NCI-H146 (cell line): ENCODE results near the gene NAA35.
A peak's percentile ranks its signal among the peaks of the same experiment; 100 is the strongest.
"Not testable (repeated sequence)": the region's sequence is repeated elsewhere in the genome, so short reads cannot be mapped to it uniquely, and the experiment has no call there.

ENCODE experiments used
- DNase-seq: peaks from one replicate; lab custom pipeline; 2025; lab: John Stamatoyannopoulos, UW

NAA35 gene

GRCh38 chr9:86034863-86035734 is 94.2 kb downstream of the NAA35 start:
- peak; percentile 54 for DNase-seq

- peak; percentile 84 for DNase-seq
These were observed 95.0 kb downstream of the NAA35 start for GRCh38 chr9:86035827-86036440.

DNA sequence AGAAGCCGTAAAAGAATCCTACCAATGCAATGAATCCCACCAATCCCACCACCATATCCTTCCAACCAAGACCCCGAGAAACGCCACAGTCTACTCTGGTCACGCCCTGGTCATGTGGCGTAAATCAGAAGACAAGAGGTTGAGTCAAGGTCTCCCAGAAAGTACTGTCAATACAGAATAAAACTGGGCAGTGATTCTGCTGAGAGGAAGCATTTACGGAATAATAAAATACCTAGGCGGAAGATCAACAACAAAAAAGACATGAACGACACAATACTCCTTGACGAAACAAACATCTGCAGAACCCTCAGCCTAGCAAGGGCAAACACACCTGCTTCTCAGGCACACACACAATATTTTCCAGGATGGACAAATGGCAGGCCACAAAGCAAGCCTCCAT is 95.6 kb downstream of the NAA35 start:
- peak; percentile 34 for DNase-seq

GRCh38 chr9:86039991-86040860 is 99.3 kb downstream of the NAA35 start:
- DNase-seq: no peak

DNA sequence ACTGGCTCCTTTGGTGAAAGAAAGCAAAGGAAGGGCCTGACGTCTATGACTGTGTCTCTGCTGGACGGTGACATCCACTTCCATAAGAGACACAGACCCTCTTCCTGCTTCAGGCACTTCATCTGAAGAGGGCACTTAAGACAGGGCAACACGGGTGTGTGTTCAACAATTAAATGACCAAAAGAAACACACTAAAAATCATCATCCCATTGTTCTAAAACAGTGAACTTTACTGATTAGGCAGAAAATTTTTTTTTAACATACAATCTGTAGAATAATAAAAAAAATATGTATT is 99.9 kb downstream of the NAA35 start:
- no peak for DNase-seq

- DNase-seq: no peak
These were observed 100.4 kb downstream of the NAA35 start for GRCh38 chr9:86041311-86041741.

DNA sequence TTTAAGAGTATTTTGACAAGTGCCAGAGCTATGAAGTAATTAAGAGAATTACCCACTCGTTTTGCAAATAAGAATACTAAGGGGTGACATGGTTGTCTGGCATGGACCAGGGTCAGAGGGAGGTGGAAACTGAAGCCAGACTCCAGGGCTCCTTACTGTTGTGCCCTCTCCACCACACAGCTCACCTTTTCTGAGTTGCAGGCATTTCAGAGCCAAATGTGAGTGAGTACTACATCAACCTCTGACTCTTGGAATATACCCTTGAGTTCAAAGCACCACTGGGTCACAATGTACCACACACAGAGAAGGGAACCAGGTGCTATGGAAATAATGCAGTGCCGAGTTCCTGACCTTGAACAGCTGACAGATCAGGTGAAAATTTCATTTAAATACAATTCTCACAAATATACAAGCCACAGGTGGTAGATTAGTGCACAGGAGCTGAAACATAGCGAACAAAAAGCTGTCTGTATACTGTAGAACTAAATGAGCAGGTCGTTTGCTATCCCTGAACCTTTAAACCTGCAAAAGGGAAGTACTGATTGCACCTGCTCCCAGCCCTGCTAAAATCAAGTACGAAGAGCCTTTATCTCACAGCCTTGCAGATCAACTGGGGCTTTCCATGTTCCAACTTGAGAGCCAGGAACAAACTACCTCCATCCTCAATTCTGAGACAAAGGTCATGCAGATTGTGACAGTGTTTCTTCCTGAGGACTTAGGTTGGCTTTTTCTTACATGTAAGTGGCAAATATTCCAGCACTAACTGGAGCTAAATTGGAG is 101.4 kb downstream of the NAA35 start:
- DNase-seq: no peak

- no peak for DNase-seq
These were observed 102.6 kb downstream of the NAA35 start for GRCh38 chr9:86043586-86043985.

GRCh38 chr9:86043999-86044398 is 103.1 kb downstream of the NAA35 start:
- no peak for DNase-seq

GRCh38 chr9:86045654-86046053 is 104.7 kb downstream of the NAA35 start:
- no peak for DNase-seq

DNA sequence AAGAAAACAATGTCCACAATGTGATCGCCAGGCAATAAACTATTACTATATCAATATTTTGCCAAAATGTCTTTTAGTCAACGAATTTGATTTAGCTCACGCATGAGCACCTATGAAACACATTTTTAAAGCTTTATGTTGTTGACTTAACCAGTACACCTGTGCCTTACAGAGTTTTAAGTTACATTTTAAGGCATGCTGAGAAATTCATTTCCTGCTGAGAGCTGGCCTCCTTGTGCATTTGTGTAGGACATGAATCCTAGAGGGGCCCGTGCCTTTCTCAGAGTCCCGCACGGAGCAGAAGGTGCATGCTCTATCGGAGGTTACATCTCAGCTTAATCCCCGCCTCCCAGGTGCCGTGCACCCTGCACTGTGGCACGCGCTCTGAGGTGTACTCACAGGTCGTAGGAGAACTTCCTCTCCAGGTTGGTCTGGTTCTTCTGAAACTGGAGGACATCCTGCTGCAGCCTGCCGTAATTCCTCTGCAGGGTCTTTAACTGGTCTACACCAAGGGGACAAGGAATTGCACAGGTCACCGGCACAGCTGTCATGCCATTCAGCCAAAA is 105.2 kb downstream of the NAA35 start:
- DNase-seq: no peak

DNA sequence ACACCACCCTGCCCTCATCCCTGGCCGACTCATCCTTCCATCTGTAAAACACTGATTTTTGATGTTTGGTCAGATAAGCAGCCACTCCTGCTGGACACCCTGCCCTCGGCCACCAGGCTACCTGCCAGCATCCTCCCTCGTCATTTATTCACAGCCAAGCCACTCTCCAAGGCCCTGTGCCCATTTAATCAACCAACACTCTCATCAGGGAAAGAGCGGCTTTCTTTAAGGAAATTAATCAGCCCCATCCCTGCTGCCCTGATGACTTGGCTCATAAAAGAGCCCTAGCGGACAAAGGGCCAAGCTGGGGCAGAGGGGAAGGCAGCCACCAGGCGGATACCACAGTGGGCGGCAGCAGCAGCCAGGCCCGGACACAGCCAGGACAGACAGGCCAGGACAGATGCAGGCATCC is 106.0 kb downstream of the NAA35 start:
- no peak for DNase-seq

- DNase-seq: no peak
These were observed 106.4 kb downstream of the NAA35 start for GRCh38 chr9:86047361-86047760.

DNA sequence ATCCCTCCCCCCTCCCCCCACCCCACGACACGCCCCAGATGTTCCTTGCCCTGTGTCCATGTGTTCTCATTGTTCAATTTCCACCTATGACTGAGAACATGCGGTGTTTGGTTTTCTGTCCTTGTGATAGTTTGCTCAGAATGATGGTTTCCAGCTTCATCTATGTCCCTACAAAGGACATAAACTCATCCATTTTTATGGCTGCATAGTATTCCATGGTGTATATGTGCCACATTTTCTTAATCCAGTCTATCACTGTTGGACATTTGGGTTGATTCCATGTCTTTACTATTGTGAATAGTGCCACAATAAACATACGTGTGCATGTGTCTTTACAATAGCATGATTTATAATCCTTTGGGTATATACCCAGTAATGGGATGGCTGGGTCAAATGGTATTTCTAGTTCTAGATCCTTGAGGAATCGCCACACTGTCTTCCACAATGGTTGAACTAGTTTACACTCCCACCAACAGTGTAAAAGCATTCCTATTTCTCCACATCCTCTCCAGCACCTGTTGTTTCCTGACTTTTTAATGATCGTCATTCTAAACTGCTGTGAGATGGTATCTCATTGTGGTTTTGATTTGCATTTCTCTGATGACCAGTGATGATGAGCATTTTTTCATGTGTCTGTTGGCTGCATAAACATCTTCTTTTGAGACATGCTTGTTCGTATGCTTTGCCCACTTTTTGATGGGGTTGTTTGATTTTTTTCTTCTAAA is 107.2 kb downstream of the NAA35 start:
- not testable (repeated sequence) for DNase-seq

DNA sequence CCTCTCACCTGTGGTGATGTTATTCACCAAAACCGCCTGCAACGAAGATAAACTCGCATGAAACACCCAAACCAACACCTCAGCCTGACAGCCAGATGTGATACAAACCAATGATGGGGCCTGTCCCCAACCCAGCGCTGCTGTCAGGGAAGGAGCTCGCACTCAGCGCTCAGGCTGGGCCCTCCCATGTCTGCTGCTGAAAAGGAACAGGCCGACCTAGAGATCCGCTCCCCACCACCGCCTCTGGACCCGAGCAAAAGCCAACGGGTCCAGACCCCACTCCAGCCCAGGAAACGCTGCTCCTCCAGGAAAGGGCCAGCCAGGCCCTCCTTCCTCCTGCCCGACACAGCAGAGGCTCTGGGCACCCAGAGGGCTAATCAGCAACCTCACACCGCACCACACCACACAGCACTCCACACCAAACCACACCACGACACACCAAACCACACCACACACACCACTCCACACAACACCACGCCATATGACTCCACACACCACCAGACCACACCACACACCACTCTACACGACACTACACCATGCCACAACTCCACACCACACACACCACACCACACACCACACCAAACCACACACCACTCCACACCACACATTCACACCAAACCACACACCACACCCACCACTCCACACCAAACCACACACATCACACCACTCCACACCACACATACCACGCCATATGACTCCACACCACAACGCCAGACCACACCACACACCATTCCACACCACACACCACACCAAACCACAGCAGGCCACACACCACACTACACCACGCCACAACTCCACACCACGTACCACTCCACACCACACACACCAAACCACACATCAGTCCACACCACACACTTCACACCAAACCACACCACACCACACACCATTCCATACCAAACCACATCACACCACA is 111.9 kb downstream of the NAA35 start:
- no peak for DNase-seq

- DNase-seq: no peak
These were observed 113.7 kb downstream of the NAA35 start for GRCh38 chr9:86054695-86055094.

GRCh38 chr9:86057491-86057890 is 116.5 kb downstream of the NAA35 start:
- DNase-seq: no peak

GRCh38 chr9:86061972-86062739 is 121.2 kb downstream of the NAA35 start:
- no peak for DNase-seq
